NT2/D1 (cell line): ENCODE measurements around the gene USP8.

Experiments
- SUZ12 ChIP-seq: IDR thresholded peaks from 2 replicates; pipeline ENCODE4 v1.6.1; 2011; ENCODE audit not compliant: insufficient read length, insufficient read depth; ENCODE audit errors: extremely low read depth
- YY1 ChIP-seq: IDR thresholded peaks from 2 replicates; pipeline ENCODE4 v1.6.1; 2011; ENCODE audit not compliant: insufficient read length, insufficient read depth
- ZNF274 ChIP-seq: IDR thresholded peaks from 2 replicates; pipeline ENCODE4 v1.6.1; 2011; ENCODE audit warnings: mild to moderate bottlenecking, low read depth, low read length

- no peak for TF ChIP-seq YY1
- TF ChIP-seq ZNF274 = no peak
- no peak for TF ChIP-seq SUZ12
Measured at GRCh38 chr15:50485389-50485788, 61.2 kb downstream of the USP8 start.
